GM12874 (cell line): Measurements from ENCODE around the gene DIRAS1.

Source experiments
- TF ChIP-seq, protein P1 (sequence below): IDR thresholded peaks from 2 replicates; pipeline ENCODE4 v1.5.1; 2011; ENCODE audit warnings: low read depth, mild to moderate bottlenecking, control low read depth, low read length, moderate library complexity; ENCODE audit not compliant: insufficient read depth

Gene DIRAS1

DNA sequence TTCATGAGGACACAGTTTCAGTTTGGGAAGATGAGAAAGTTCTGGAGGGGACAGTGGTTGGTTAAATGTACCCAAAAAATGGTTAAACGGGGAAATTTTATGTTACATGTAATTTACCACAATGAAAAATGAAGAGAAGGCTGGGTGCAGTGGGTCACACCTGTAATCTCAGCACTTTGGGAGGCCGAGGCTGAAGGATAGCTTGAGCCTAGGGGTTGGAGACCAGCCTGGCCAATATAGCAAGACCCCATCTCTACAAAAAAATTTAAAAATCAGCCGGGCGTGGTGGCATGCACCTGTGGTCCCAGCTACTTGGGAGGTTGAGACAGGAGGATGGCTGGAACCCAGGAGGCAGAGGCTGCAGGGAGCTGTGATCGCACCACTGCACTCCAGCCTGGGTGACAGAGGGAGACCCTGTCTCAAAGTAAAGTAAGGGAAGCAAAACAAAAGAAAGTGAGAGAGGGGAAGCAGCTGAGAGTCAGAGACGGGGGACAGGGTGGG, 35.9 kb downstream of the DIRAS1 start:
- TF ChIP-seq, protein P1, sequence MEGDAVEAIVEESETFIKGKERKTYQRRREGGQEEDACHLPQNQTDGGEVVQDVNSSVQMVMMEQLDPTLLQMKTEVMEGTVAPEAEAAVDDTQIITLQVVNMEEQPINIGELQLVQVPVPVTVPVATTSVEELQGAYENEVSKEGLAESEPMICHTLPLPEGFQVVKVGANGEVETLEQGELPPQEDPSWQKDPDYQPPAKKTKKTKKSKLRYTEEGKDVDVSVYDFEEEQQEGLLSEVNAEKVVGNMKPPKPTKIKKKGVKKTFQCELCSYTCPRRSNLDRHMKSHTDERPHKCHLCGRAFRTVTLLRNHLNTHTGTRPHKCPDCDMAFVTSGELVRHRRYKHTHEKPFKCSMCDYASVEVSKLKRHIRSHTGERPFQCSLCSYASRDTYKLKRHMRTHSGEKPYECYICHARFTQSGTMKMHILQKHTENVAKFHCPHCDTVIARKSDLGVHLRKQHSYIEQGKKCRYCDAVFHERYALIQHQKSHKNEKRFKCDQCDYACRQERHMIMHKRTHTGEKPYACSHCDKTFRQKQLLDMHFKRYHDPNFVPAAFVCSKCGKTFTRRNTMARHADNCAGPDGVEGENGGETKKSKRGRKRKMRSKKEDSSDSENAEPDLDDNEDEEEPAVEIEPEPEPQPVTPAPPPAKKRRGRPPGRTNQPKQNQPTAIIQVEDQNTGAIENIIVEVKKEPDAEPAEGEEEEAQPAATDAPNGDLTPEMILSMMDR = no peak

DNA sequence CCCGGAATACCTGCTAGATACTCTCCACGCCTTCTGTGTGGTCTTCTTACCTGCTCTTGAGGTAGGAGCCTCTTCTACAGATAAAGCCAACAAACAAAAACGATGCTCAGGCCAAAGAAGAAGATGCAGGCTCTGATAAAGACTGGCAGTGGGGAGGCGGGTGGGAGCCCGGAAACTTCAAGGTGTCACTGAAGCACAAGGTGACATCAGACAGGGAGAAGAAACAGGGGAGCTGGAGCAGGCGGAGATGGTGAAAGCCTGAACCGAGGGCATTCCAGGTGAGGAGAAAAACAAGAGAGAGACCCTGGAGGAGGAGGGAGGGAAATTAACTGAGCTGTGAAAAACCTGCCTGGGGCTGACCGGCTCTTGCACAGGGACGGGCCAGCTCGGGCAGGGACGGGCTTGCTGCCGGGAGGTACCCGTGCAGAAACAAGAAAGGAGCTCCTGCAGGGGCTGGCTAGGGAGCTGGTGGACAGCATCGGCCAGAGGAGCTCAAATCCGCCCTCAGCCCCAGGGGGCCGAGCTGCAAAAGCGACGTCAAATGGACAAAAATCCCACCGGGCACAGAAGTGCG, 37.7 kb downstream of the DIRAS1 start:
- TF ChIP-seq, protein P1 = no peak

DNA sequence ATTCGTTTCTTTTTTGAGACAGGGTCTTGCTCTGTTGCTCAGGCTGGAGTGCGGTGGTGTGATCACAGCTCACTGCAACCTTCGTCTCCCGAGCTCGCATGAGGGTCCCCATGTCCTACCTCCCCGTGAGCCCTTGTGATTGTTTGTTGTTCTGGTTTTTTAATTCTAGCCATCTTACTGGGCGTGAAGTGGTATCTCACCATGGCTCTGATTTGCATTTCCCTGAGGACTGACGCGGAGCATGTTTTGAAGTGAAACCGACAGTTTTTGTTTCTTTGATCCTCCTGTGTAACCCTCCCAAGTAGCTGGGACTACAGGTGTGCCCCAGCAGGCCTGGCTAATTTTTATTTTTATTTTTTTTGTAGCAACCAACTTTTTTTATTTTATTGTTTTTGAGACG, 40.4 kb downstream of the DIRAS1 start:
- TF ChIP-seq, protein P1 = no peak

DNA sequence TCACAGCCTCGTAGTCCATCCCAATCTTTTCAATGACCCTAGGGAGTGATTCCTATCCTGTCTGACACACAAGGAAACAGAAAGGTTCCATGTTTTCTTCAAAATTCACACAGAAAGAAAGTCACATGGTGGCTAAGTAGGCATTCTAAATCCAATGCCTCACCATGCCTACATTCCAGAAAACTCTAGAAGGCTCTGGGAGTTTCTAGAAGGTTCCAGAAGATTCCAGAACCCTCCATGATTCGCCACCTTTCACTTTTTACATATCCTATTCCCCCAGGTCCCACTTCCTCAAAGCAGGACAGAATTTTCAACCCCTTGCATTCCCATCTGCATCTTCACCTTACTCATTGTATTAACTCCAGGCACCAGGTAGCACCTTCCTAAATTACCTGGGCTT, 41.7 kb downstream of the DIRAS1 start:
- TF ChIP-seq, protein P1 = no peak

DNA sequence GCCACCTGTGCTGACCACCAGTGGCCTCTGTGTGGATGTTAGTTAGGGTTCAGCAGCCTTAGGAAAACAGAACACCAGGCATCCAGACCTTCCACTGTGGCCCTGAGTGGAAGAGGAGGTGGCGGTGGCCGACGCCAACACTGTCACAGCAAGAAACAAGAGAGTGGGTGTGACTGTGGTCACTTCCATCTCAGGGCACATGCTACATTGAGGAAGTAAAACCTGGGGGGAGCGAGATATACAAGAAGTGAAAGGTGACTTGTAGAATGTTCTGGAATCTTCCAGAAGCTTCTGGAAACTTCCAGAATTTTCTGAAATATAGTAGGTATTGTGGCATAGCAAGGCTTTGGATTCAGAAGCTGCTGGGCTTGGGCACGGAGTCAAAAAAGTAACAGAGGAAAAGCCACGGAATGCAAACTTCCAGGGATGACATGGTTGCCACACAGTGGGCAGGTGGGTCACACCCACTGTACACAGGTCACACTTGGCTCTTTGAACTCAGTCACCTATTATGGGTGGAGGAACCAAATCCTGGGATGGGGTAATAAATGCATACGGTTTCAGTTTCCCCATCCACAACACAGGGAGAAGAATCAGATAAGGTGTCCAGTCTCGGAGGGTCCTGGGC, 43.0 kb downstream of the DIRAS1 start:
- TF ChIP-seq, protein P1 = no peak

DNA sequence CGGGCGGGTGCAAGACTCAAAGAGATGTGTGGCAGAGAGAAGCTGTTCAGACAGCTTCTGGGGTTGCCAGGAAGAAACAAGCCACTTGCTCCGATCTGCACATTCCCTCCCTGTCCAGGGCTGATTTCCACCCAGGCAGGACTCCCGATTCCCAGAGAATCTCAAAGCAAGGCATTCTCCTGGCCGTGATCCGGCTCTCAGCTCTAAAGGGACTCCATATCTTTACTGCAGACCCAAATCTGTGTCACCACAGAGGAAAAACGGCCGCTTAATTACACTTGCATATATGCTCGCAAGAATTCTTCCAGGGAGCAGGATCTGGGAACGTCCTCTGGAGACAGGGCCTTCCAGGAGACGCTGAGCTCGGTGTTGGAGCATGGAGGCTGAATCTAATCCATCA, 44.3 kb downstream of the DIRAS1 start:
- TF ChIP-seq, protein P1 = no peak

DNA sequence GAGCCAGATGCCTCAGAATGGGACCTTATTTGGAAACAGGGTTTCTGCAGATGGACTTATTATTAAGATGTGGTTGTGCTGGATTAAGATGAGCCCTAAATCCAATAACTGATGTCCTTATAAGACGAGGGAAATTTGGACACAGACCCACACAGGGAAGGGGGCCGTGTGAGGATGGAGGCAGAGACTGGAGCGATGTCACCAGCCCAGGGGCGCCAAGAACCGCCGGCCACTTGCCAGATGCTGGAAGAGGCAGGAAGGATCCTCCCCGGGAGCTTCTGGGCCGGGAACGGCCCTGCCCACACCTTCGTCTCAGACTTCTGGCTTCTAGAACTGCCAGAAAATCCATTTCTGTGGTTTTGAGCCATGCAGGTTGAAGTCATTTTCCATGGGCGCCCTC, 45.3 kb downstream of the DIRAS1 start:
- TF ChIP-seq, protein P1 = no peak
